PC-9 (cell line): Measurements from ENCODE around the gene PPAN.

Source experiments
- CTCF ChIP-seq: fragments of 200-600 bp; sonication (generic); conservative IDR thresholded peaks from 2 replicates; pipeline ENCODE4 v1.6.1; 2017; ENCODE audit warnings: mixed run types, antibody characterized with exemption, mild to moderate bottlenecking, moderate library complexity
- EZH2 ChIP-seq: fragments of 200-600 bp; sonication (generic); IDR thresholded peaks from 2 replicates; pipeline ENCODE4 v1.8.0; 2017; ENCODE audit warnings: antibody characterized with exemption, low read depth

DNA sequence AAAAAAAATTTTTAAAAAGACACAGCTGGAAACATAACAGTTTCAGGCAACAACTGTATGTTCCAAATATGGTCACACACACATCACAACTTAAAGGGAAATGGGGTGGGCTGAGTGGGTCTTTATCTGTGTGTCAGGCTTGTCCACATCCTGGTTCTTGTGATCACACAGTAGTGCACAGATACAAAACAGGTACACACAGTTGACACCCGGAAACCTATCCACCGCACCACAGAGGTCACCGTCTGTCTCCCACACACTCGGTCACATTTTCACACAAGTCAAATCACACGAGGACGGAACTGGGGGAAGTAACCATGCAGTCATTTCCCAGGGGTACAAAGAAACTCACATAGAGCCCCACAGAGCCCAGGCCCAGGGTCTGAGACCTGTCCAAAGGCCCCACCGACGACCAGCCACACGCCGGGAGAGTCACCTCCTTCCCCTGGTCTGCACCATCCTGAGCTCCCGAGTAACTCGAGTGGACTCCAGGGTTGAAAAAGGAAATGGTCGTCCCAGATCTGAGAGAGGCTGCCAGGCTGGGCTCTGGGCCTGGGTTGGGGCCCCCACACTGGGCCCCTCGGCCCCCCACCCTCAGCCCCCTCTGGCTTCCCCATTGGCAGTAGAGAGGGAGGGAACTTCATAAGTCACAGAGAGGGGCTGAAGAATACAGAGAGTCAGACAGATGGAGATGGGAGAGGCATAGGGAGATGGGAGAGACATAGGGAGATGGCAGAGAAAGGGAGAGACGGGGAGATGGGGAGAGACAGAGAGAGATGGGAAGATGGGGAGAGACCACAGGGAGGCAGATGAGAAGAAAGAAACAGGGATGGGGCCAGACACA lies 1.3 kb upstream of the PPAN start:
- TF ChIP-seq CTCF, result no peak
- TF ChIP-seq EZH2, result no peak
